OCI-LY1 (cell line): ENCODE data around the gene DOCK2.

ENCODE experiments used
- CTCF ChIP-seq: fragments of 200-600 bp; sonication (generic), shearing (Covaris generic); IDR thresholded peaks from 2 replicates; pipeline ENCODE4 v1.5.1; 2017; ENCODE audit warnings: mild to moderate bottlenecking, antibody characterized with exemption, low read length, moderate library complexity, mixed read lengths
- EZH2 ChIP-seq: fragments of 200-600 bp; sonication (generic), shearing (Covaris generic); IDR thresholded peaks from 2 replicates; pipeline ENCODE4 v1.8.0; 2017; ENCODE audit warnings: borderline replicate concordance, mixed run types, mild to moderate bottlenecking, antibody characterized with exemption, low read length, moderate library complexity, mixed read lengths

GRCh38 chr5:170046241-170046640, 409.2 kb downstream of the DOCK2 start:
- no peak for TF ChIP-seq CTCF
- no peak for TF ChIP-seq EZH2
